ENCODE results near the gene SQOR. TPM values are rescaled to one million over a fixed set of nuclear protein-coding genes. Genes with fewer than 3 reads are reported as not detected.
A peak's percentile ranks its signal among the peaks of the same experiment; 100 is the strongest.

Gene SQOR
- total and polyA plus RNA-seq, 2 experiments from 2014 or later, result 0.23 TPM; not detected in 1

- Mint-ChIP-seq H3K4me1 (no peaks in the 10 kb centered on the region), H3K36me3 (ENCODE audit: low read depth) (peaks cover 6% of the 10 kb centered on the region; the same call in 2 of the 3 replicates), H3K27me3 (ENCODE audit: insufficient read depth, low read depth, poor library complexity) (peaks cover 3% of the 10 kb centered on the region), H3K27ac (no peak overlapping the region), H3K9me3 (peaks cover 77% of the 10 kb centered on the region), H3K4me3 (no peak overlapping the region)
- no peak overlapping the region for H2AFZ ChIP-seq
- no peaks in the 10 kb centered on the region for H3K36me3 ChIP-seq (ENCODE audit: insufficient read depth)
- no peak overlapping the region for H3K4me2 ChIP-seq
- H3K9me2 ChIP-seq (ENCODE audit: insufficient read depth), result no peaks in the 10 kb centered on the region
- H3K4me3 ChIP-seq, result no peak overlapping the region
- no peaks in the 10 kb centered on the region for H3K79me2 ChIP-seq (replicated peaks; ENCODE audit: insufficient read depth)
- H3K27me3 ChIP-seq (ENCODE audit: insufficient read depth), result no peaks in the 10 kb centered on the region
- no peaks in the 10 kb centered on the region for H4K20me1 ChIP-seq (replicated peaks; ENCODE audit: insufficient read depth)
- no peak overlapping the region for H3K27ac ChIP-seq (ENCODE audit: low read depth)
- DNase-seq (ENCODE audit: low spot score) (no peak), ATAC-seq (no peak)
- no peaks in the 10 kb centered on the region for H3K4me1 ChIP-seq (ENCODE audit: insufficient read depth)
- H3F3A ChIP-seq (replicated peaks; ENCODE audit: low read depth), result no peaks in the 10 kb centered on the region
- TF ChIP-seq REST (IDR thresholded peaks at IDR 0.05; ENCODE audit: unreplicated experiment) (no peak), EZH2phosphoT487 (IDR thresholded peaks at IDR 0.05; ENCODE audit: unreplicated experiment) (no peak), CTCF (conservative IDR thresholded peaks at IDR 0.05; ENCODE audit: low read depth in 2 of 2) (0 out of 4 replicates have a peak, but pooled peaks of 1 of the 2 experiments have one; percentile 24), ZNF462 (CRISPR knock-in tag; IDR thresholded peaks at IDR 0.05) (no peak), ZNF331 (CRISPR knock-in tag; IDR thresholded peaks at IDR 0.05; ENCODE audit: low read depth) (no peak), NANOG (IDR thresholded peaks at IDR 0.05; ENCODE audit: borderline replicate concordance) (no peak), STAT1 (IDR thresholded peaks at IDR 0.05; ENCODE audit: unreplicated experiment) (no peak), JUNB (IDR thresholded peaks at IDR 0.05; ENCODE audit: unreplicated experiment) (no peak)
Measured at GRCh38 chr15:45666119-45666875, 31.5 kb downstream of the SQOR start.

Measured in GM23338 (cell line).